CD14-positive monocyte (primary cell): ENCODE measurements around the gene KIF16B. TPM values are rescaled to one million over a fixed set of nuclear protein-coding genes. Genes with fewer than 3 reads are reported as not detected.

ENCODE experiments used
- DNase-seq, 3 donors: peaks; one replicate each; pipeline ENCODE4 v3.0.0-alpha.2; 2011 to 2022
- H2AFZ ChIP-seq: 2 replicates; pipeline ENCODE4 v1.6.0; 2012; ENCODE audit warnings: mild to moderate bottlenecking, low read depth, low read length, inconsistent platforms; ENCODE audit not compliant: insufficient read depth, poor library complexity, severe bottlenecking
- H3K27ac ChIP-seq, 2 donors: 1 replicate in 1 of 2; 2 replicates in 1 of 2; pipeline ENCODE4 v1.5.1; 2012 to 2013; ENCODE audit warnings: low read length in 2 of 2, control low read depth in 1 of 2, inconsistent platforms in 1 of 2, low read depth in 1 of 2, mild to moderate bottlenecking in 1 of 2
- H3K27me3 ChIP-seq, 2 donors: one replicate each; pipeline versions ENCODE4 v1.6.0 to v1.6.1; 2011 to 2013; ENCODE audit warnings: low read length in 2 of 2; ENCODE audit not compliant: control insufficient read depth in 2 of 2, insufficient read depth in 2 of 2
- H3K36me3 ChIP-seq, 2 donors: replicated peaks in 1 of 2; 1 replicate in 1 of 2; 2 replicates in 1 of 2; pipeline versions ENCODE4 v1.5.1 to v1.6.1; 2012 to 2013; ENCODE audit warnings: low read length in 2 of 2, control low read depth in 1 of 2, inconsistent platforms in 1 of 2, mild to moderate bottlenecking in 1 of 2; ENCODE audit not compliant: insufficient read depth in 2 of 2, control insufficient read depth in 1 of 2
- H3K4me1 ChIP-seq, 2 donors: 1 replicate in 1 of 2; 2 replicates in 1 of 2; pipeline versions ENCODE4 v1.5.1 to v1.6.1; 2012 to 2013; ENCODE audit warnings: low read length in 2 of 2, control low read depth in 1 of 2, inconsistent platforms in 1 of 2, mild to moderate bottlenecking in 1 of 2, moderate library complexity in 1 of 2; ENCODE audit not compliant: insufficient read depth in 2 of 2, control insufficient read depth in 1 of 2
- H3K4me2 ChIP-seq: replicated peaks from 2 replicates; pipeline ENCODE3; 2012; ENCODE audit warnings: low read length, moderate library complexity, mild to moderate bottlenecking; ENCODE audit not compliant: poor library complexity, severe bottlenecking; ENCODE audit errors: extremely low read depth
- H3K4me3 ChIP-seq, 3 experiments: fragments of 200-600 bp in 1 of 3; sonication (generic) in 1 of 3; replicated peaks in 1 of 3; 1 replicate in 2 of 3; 2 replicates in 1 of 3; pipeline ENCODE4 v1.5.1; 2011 to 2013; ENCODE audit warnings: low read length in 3 of 3, mild to moderate bottlenecking in 3 of 3, control low read depth in 2 of 3, low read depth in 2 of 3, inconsistent platforms in 1 of 3, moderate library complexity in 1 of 3
- H3K79me2 ChIP-seq: 2 replicates; pipeline ENCODE4 v1.6.0; 2012; ENCODE audit warnings: mild to moderate bottlenecking, control low read depth, inconsistent platforms, low read length, moderate library complexity; ENCODE audit not compliant: insufficient read depth
- H3K9ac ChIP-seq: 2 replicates; pipeline ENCODE4 v1.6.0; 2017; ENCODE audit warnings: low read length, mild to moderate bottlenecking; ENCODE audit not compliant: insufficient read depth, poor library complexity, severe bottlenecking
- H3K9me3 ChIP-seq, 2 donors: replicated peaks in 1 of 2; 1 replicate in 1 of 2; 2 replicates in 1 of 2; pipeline versions ENCODE4 v1.5.1 to v1.6.1; 2012 to 2013; ENCODE audit warnings: low read length in 2 of 2, control low read depth in 1 of 2; ENCODE audit not compliant: control insufficient read depth in 1 of 2, insufficient read depth in 1 of 2
- H4K20me1 ChIP-seq: 2 replicates; pipeline ENCODE4 v1.6.0; 2012; ENCODE audit warnings: mild to moderate bottlenecking, low read length, control low read depth, moderate library complexity; ENCODE audit not compliant: insufficient read depth
- H3K27ac Mint-ChIP-seq, 7 donors: one replicate each; pipeline ENCODE4 v1.8.0; 2020; ENCODE audit warnings: mild to moderate bottlenecking in 7 of 7, mixed read lengths in 7 of 7, moderate library complexity in 6 of 7, inconsistent platforms in 2 of 7
- H3K27me3 Mint-ChIP-seq, 3 donors: one replicate each; pipeline ENCODE4 v1.8.0; 2021 to 2022; ENCODE audit warnings: low read depth in 3 of 3, mild to moderate bottlenecking in 3 of 3, mixed read lengths in 3 of 3, moderate library complexity in 3 of 3, inconsistent platforms in 1 of 3
- H3K36me3 Mint-ChIP-seq, 2 donors: one replicate each; pipeline ENCODE4 v1.8.0; 2020; ENCODE audit warnings: mixed read lengths in 2 of 2, inconsistent platforms in 1 of 2, mild to moderate bottlenecking in 1 of 2
- H3K4me1 Mint-ChIP-seq: one replicate; pipeline ENCODE4 v1.8.0; 2020; ENCODE audit warnings: mild to moderate bottlenecking, mixed read lengths
- H3K4me3 Mint-ChIP-seq, 2 donors: one replicate each; pipeline ENCODE4 v1.8.0; 2020; ENCODE audit warnings: mild to moderate bottlenecking in 2 of 2, mixed read lengths in 2 of 2, moderate library complexity in 1 of 2
- H3K9me3 Mint-ChIP-seq, 7 donors: one replicate each; pipeline ENCODE4 v1.8.0; 2020 to 2022; ENCODE audit warnings: mixed read lengths in 7 of 7, mild to moderate bottlenecking in 6 of 7, moderate library complexity in 6 of 7, inconsistent platforms in 2 of 7
- CTCF ChIP-seq: fragments of 200-600 bp; IDR thresholded peaks from one replicate; pipeline ENCODE4 v1.8.0; 2022; ENCODE audit warnings: antibody characterized with exemption, mild to moderate bottlenecking
- WGBS: methylation state at CpG from one replicate; pipeline ENCODE4 v1.1.5; 2013; ENCODE audit warnings: missing lambda C conversion rate; ENCODE audit not compliant: insufficient coverage; 5-methylcytosine and 5-hydroxymethylcytosine counted together
- intact Hi-C, 2 donors: fragments of 100-400 bp; cut with micrococcal nuclease; formaldehyde crosslinking; loops; one replicate each; pipeline versions ENCODE4 v1.15.0 to v1.15.1; 2023
- polyA plus RNA-seq, 3 donors: library from polyadenylated mRNA; depleted of rRNA in 1 of 3; unstranded in 2 of 3; stranded (reverse) in 1 of 3; fragments of 300-500 nt in 2 of 3; fragments of >200 nt in 1 of 3; fragmentation: Illumina TruSeq in 2 of 3; gene quantifications; 1 replicate in 2 of 3; 2 replicates in 1 of 3; pipeline ENCODE4 v1.2.3, GENCODE V29; 2012 to 2021

KIF16B gene
- polyA plus RNA-seq, 3 donors, result 0.89 to 2.9 (median 2.8) TPM

- H2AFZ ChIP-seq, result no peak overlapping the region
- no peaks in the 10 kb centered on the region for H3K36me3 Mint-ChIP-seq
Measured at GRCh38 chr20:16620961-16621360, 47.7 kb upstream of the KIF16B start.

GRCh38 chr20:16619953-16620352, 46.7 kb upstream of the KIF16B start:
- H3K9me3 ChIP-seq, result peaks cover 5 to 20% of the 10 kb centered on the region in 2 donors
- H3K27ac ChIP-seq, result no peak overlapping the region
- H3K4me3 ChIP-seq, result no peak overlapping the region
- H4K20me1 ChIP-seq, result no peaks in the 10 kb centered on the region
- WGBS, result no CpG with 5 or more reads among the region's 1 CpG
- Mint-ChIP-seq H3K36me3 (no peaks in the 10 kb centered on the region), H3K4me3 (no peak overlapping the region), H3K27me3 (peaks cover 0 to 6% (median 0%) of the 10 kb centered on the region in 3 donors), H3K27ac (no peak overlapping the region), H3K4me1 (no peaks in the 10 kb centered on the region), H3K9me3 (peaks cover 3 to 36% (median 18%) of the 10 kb centered on the region in 7 donors)
- H3K27me3 ChIP-seq, result no peaks in the 10 kb centered on the region
- no peak overlapping the region for H2AFZ ChIP-seq
- DNase-seq, result no peak
- TF ChIP-seq CTCF, result no peak
- intact Hi-C loops, result no loop called here
- H3K4me1 ChIP-seq, result no peaks in the 10 kb centered on the region
- no peak overlapping the region for H3K9ac ChIP-seq
- no peak overlapping the region for H3K4me2 ChIP-seq
- H3K36me3 ChIP-seq, result no peaks in the 10 kb centered on the region
- H3K79me2 ChIP-seq, result no peaks in the 10 kb centered on the region

More at GRCh38 chr20:16620961-16621360, 47.7 kb upstream of the KIF16B start:
- Histone ChIP-seq H3K27ac (no peak overlapping the region), H3K9me3 (peaks cover 5 to 20% of the 10 kb centered on the region in 2 donors), H3K9ac (no peak overlapping the region), H3K4me1 (no peaks in the 10 kb centered on the region), H3K79me2 (no peaks in the 10 kb centered on the region), H4K20me1 (no peaks in the 10 kb centered on the region), H3K27me3 (no peaks in the 10 kb centered on the region), H3K4me3 (no peak overlapping the region), H3K36me3 (no peaks in the 10 kb centered on the region), H3K4me2 (no peak overlapping the region)
- TF ChIP-seq CTCF, result no peak
- WGBS, result 90% methylated on average over 4 of the region's 5 CpGs
- no peaks in the 10 kb centered on the region for H3K4me1 Mint-ChIP-seq
- intact Hi-C loops, result no loop called here
- no peak overlapping the region for H3K27ac Mint-ChIP-seq
- no peak for DNase-seq
- no peak overlapping the region for H3K4me3 Mint-ChIP-seq
- peaks cover 0 to 3% (median 0%) of the 10 kb centered on the region in 3 donors for H3K27me3 Mint-ChIP-seq
- H3K9me3 Mint-ChIP-seq, result peaks cover 3 to 35% (median 17%) of the 10 kb centered on the region in 7 donors
